Ovary (tissue), 9 donors: Measurements from ENCODE around the gene STRN. TPM values are rescaled to one million over a fixed set of nuclear protein-coding genes. Genes with fewer than 3 reads are reported as not detected.

ENCODE experiments used
- DNase-seq, 5 donors: peaks; one replicate each; pipeline ENCODE4 v3.0.0-alpha.2; 2019 to 2020
- H3K27ac ChIP-seq, 2 donors: fragments of 200-600 bp; one replicate each; pipeline versions ENCODE4 v1.5.1 to v1.8.0; 2019 to 2022
- H3K27me3 ChIP-seq: fragments of 200-600 bp; one replicate; pipeline ENCODE4 v1.8.0; 2022
- H3K36me3 ChIP-seq: fragments of 200-600 bp; sonication (generic); one replicate; pipeline ENCODE4 v1.5.1; 2019
- H3K4me1 ChIP-seq: one replicate; pipeline ENCODE4 v1.8.1; 2013; ENCODE audit warnings: mild to moderate bottlenecking, moderate library complexity; ENCODE audit not compliant: insufficient read depth
- H3K4me3 ChIP-seq: fragments of 200-600 bp; sonication (generic); one replicate; pipeline ENCODE4 v1.5.1; 2017
- H3K9me3 ChIP-seq, 2 donors: fragments of 200-600 bp in 1 of 2; sonication (generic) in 1 of 2; one replicate each; pipeline versions ENCODE4 v1.5.1 to v1.8.1; 2013 to 2019; ENCODE audit warnings: mild to moderate bottlenecking in 1 of 2, moderate library complexity in 1 of 2
- CTCF ChIP-seq, 3 donors: fragments of 450-650 bp in 2 of 3; fragments of 200-600 bp in 1 of 3; IDR thresholded peaks; one replicate each; pipeline versions ENCODE4 v1.5.1 to v1.8.0; 2016 to 2022; ENCODE audit warnings: antibody characterized with exemption in 3 of 3, mild to moderate bottlenecking in 1 of 3
- EP300 ChIP-seq: sonication (generic); formaldehyde crosslinking; IDR thresholded peaks from one replicate; pipeline ENCODE4 v1.6.1; 2017; ENCODE audit warnings: antibody characterized with exemption
- POLR2A ChIP-seq: fragments of 450-650 bp; IDR thresholded peaks from one replicate; pipeline ENCODE4 v1.6.1; 2017; ENCODE audit warnings: antibody characterized with exemption, mild to moderate bottlenecking, moderate library complexity
- WGBS, 3 donors: extraction: QIAGEN DNeasy Blood & Tissue Kit in 1 of 3; methylation state at CpG; one replicate each; pipeline versions ENCODE4 v1.1.5 to v1.1.7; 2013 to 2017; 5-methylcytosine and 5-hydroxymethylcytosine counted together
- intact Hi-C, 4 donors: fragments of 100-400 bp; cut with DNase I; formaldehyde crosslinking; loops; one replicate each; pipeline versions ENCODE4 v1.11.0 to v1.15.1; 2022 to 2023
- polyA plus RNA-seq, 2 donors: library from polyadenylated mRNA; stranded (reverse); fragments of 200-250 nt in 1 of 2; fragments of 350-450 nt in 1 of 2; fragmentation: Illumina TruSeq in 1 of 2; extraction: RNeasy Lipid Tissue Mini Kit (QIAGEN cat#74804) in 1 of 2; gene quantifications; one replicate each; pipeline ENCODE4 v1.2.3, GENCODE V29; 2013 to 2014
- total RNA-seq, 7 donors: library from RNA; depleted of rRNA in 2 of 7; stranded (reverse); fragments of >200 nt in 2 of 7; fragmentation: NEBNext Ultra II Directional in 3 of 7; extraction: Animal tissue kit (Norgen Biotek cat#: 25700) in 3 of 7; gene quantifications; one replicate each; pipeline versions ENCODE4 v1.1.0 to v1.2.4, GENCODE V29; 2016 to 2023
- donor health status: DM: no; HTN: no; CAD: no; lungs with moderate emphysema.
- donor health status: DM: no; HTN: no; CAD: no.
- donor health status: Bipolar disorder and iron deficiency.
- donor health status: DM: yes; HTN: yes; CAD: no.
- donor health status: DM: no; HTN: no; CAD: no.
- donor health status: DM: yes; HTN: yes; CAD: no.

The STRN gene
- total and polyA plus RNA-seq, 9 donors, result 5.7 to 23.1 (median 18.2) TPM

GRCh38 chr2:36912695-36913094 is 53.6 kb downstream of the STRN start:
- Histone ChIP-seq H3K27ac (no peak overlapping the region), H3K4me1 (no peaks in the 10 kb centered on the region), H3K9me3 (no peaks in the 10 kb centered on the region), H3K4me3 (no peak overlapping the region), H3K36me3 (no peaks in the 10 kb centered on the region), H3K27me3 (no peaks in the 10 kb centered on the region)
- intact Hi-C loops, result no loop called here
- no peak for DNase-seq
- no peak for TF ChIP-seq EP300
- TF ChIP-seq CTCF (IDR thresholded peaks at IDR 0.05), result no peak
- TF ChIP-seq POLR2A, result no peak

- Histone ChIP-seq H3K36me3 (no peaks in the 10 kb centered on the region), H3K4me1 (no peaks in the 10 kb centered on the region), H3K4me3 (no peak overlapping the region), H3K27ac (no peak overlapping the region), H3K27me3 (no peaks in the 10 kb centered on the region), H3K9me3 (no peaks in the 10 kb centered on the region)
- intact Hi-C loops, result no loop called here
- DNase-seq, result no peak
- TF ChIP-seq CTCF (IDR thresholded peaks at IDR 0.05) (no peak), POLR2A (no peak), EP300 (no peak)
Measured at GRCh38 chr2:36911012-36911411, 55.3 kb downstream of the STRN start.

GRCh38 chr2:36906277-36906676 is 60.1 kb downstream of the STRN start:
- Histone ChIP-seq H3K4me3 (no peak overlapping the region), H3K4me1 (no peaks in the 10 kb centered on the region), H3K27ac (no peak overlapping the region), H3K9me3 (no peaks in the 10 kb centered on the region), H3K36me3 (no peaks in the 10 kb centered on the region), H3K27me3 (no peaks in the 10 kb centered on the region)
- 95 to 97% (median 96%) methylated on average over 4 of the region's 4 CpGs for WGBS, 3 donors
- DNase-seq, result no peak
- intact Hi-C loops, result no loop called here
- TF ChIP-seq EP300, result no peak
- no peak for TF ChIP-seq CTCF (IDR thresholded peaks at IDR 0.05)
- no peak for TF ChIP-seq POLR2A

GRCh38 chr2:36904636-36905035 is 61.7 kb downstream of the STRN start:
- WGBS, 3 donors, result 87 to 99% (median 91%) methylated on average over 6 of the region's 6 CpGs

More at GRCh38 chr2:36904636-36905035, 61.7 kb downstream of the STRN start:
- H3K4me1 ChIP-seq, result no peaks in the 10 kb centered on the region
- no peaks in the 10 kb centered on the region for H3K9me3 ChIP-seq
- H3K4me3 ChIP-seq, result no peak overlapping the region
- TF ChIP-seq EP300 (no peak), POLR2A (no peak), CTCF (IDR thresholded peaks at IDR 0.05) (no peak)
- intact Hi-C loops, result no loop called here
- H3K27ac ChIP-seq, result no peak overlapping the region
- no peaks in the 10 kb centered on the region for H3K36me3 ChIP-seq
- H3K27me3 ChIP-seq, result no peaks in the 10 kb centered on the region
- no peak for DNase-seq
